GM04504 (cell line): Measurements from ENCODE around the gene LRRN2.
"Not testable (repeated sequence)": the region's sequence is repeated elsewhere in the genome, so short reads cannot be mapped to it uniquely, and the experiment has no call there.

Source experiments
- DNase-seq: peaks from one replicate; pipeline ENCODE4 v3.0.0-alpha.2; 2012; ENCODE audit warnings: low read depth

Gene LRRN2

DNA sequence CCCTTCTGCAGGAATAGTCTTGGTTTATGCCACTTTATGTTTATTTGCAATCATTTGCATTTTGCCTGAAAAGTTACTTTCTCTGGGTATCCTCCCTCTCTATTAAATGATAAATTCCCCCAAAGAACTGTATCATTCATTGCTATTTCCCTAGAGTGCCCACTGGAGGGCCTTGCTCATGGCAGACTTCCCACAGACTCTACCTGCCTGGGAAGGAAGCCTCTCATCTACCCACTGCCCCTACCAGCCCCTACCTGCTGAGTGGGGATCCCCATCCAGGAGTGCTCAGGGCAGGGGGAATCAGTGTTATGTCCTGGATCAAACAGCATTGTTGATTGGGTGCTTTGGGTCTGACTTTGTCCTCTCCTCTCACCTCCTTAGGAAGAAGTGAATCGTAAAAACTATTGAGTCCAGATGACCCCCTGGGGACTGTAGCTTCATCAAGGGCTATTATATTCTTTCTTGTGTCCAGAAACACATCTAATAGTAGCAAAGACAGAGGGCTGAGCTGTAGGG is 6.8 kb upstream of the LRRN2 start:
- DNase-seq, result no peak

DNA sequence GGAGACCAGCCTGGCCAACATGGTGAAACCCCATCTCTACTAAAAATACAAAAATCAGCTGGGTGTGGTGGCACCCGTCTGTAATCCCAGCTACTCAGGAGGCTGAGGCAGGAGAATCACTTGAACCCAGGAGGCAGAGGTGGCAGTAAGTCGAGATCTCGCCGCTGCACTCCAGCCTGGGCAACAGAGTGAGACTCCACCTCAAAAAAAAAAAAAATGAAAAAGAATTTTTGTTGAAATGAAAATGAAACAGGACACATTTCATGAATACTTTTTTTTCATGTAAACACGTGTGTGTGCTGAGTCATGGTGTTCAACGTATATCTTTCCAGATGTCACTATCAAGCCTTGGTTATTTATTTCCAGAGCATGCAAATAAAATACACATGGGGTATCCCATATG is 5.8 kb upstream of the LRRN2 start:
- not testable (repeated sequence) for DNase-seq

DNA sequence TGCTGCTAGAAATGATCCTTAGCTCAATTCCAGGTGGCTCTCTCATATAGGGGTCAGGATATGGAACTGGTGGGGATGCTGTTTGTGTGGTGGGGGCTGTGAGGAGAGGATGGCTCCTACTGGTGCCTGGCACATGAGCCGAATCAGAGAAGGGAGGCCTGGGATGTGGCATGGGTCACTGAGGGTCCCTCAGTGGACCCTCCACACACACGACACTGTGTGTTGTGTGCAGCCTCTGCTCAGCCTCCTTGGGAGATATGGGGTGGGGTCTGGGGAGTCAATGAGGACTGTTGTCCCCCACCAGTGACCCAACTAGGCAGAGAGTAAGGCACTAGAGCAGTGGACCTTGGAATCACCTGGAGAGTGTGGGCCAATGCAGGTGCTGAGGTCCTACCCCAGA is 3.2 kb upstream of the LRRN2 start:
- no peak for DNase-seq

DNA sequence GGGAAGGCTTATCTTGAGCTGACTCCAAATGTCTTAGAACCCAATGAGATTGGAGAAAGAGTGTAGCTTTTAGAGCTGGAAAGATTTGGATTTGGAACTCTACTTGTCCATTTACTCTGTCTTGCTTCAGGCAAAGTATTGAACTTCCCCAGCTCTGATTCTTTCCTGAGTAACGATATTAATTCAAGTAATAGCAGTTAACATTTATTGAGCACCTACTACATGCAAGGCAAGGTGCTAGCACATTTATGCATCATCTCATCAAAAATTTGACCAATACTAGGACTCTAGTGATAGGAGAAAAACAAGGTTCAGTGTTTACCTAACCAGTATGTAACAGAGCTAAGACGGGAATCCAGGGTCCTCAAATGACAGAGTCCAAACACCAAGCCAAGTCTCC is 2.5 kb upstream of the LRRN2 start:
- no peak for DNase-seq

DNA sequence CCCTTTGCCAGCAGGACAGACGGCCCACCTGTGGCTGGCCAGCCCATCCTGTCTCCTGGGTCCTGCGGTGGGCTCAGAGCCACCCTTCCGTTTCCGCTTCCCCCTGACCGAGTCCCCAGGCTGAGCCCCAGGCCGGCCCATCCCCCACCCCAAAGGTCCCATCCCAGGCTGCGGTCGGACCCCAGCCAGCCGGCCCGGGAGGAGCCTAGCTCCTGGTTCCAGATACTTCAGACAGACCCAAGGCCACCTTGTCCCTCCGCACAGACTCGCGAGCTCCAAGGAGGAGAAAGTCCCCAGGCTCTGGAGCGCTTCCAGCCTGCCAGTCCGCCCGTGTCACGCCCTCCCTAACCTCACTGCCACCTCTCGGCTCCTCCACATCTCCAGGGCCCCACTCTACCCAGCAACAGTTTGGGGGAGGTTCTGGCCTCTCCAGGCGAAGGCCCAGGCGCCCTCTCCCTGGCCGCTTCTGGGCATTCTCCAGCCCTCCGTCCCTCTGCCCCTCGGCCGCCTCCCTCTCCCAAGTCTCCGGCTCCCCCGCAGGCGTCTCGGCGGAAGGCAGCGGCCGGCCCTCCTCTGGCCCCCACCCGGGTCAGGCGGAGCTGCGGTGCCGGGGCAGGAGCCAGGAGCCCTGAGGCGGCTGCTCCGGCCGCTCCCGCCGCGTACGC is 835 bp downstream of the LRRN2 start:
- no peak for DNase-seq

DNA sequence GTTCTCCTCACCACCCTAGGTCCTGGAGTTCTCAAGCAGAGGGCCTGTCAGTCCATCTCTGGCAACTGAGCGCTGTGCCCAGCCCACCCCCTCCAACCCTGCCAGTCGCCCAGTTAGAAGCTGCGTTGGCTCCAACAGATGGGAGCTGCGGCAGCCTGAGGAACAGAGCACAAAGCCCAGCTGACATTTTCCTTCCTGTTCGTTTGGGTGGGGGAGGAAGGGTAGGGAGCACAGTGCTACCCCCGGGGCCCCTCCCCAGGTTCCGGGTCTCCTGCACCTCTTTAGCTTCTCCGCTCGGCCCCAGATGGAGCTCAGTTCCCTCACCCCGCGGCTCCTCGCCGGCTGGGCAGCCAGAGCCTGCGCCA is 1.4 kb downstream of the LRRN2 start:
- no peak for DNase-seq

DNA sequence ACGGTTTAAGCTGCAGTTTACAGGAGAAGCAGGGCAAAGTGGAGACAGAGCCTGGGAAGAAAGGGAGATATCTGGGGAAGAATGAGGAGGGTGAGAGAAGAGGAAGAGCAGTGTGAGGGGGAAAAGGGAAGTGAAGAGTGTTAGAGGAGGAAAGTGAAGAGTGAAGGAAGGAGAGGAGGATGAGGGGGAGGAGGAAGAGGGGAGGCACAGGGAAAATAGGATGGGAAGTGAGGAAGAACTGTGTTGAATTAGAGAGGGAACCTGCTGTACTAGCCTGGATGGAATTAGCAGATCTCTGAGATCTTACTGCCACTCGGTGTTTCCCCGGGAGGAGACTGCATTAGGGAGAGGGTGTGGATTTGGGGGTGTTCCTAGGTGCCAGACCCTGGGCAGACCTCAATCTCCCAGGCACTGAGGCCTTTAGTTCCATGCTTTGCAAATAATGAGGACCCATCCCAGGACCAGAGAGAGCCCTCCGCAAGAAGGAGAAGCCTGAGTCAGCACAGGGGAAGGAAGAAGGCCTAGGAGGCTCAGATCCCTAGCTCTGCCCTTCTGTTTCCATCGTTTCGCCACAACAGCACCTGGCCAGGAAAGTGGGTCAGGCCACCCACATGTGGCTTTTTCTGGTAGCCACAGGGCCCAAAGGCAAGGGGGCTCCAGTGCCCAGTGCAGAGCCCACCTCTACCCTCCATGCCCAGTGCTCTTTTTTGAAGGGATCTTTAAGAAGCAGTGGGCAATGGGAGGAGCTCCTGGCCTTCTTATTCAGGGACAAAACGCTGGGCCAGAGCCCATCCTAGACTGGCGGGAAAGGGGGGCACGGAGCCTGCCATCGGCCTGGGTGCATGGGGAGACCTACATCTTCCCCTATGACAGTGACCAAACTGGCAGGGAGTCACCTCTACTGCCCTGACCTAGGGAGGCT is 2.0 kb downstream of the LRRN2 start:
- no peak for DNase-seq

DNA sequence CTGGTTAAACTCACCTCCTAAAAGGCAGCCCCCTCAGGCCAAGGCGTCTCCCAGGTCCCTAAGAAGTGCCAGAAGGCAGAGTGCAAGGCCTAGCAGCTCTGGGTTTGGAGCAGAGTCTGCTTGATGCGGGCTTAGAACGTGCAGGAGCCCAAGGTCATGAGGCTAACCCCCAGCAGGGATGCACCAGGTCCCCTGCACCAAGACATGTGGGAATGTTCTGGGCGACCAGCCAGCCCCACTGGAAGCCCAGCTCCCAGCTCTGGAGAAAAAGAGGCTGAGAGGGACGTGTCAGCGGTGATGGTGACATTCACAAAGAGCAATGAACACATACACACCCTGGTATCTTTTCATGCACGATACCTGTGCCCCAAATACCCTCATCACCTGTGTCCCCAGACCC is 5.1 kb downstream of the LRRN2 start:
- no peak for DNase-seq

DNA sequence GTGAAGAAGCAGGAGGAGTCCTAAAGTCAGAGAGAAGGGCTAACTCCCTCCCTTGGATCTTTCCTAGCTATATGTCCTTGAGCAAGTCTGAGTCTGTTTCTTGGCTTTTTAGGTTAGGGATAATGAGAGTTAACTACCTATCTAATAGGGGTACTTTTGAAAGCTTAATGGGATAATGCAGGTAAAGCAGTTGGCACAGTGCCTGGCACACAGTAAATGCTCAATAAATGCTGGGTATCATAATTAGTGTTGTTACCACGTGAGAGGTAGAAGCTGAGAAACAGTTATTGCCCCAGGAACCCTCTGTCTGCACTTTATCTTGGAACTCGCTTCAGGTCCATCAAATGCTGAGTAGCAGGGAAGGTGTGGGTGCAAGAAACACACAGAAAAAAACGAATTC is 5.5 kb downstream of the LRRN2 start:
- DNase-seq, result no peak

DNA sequence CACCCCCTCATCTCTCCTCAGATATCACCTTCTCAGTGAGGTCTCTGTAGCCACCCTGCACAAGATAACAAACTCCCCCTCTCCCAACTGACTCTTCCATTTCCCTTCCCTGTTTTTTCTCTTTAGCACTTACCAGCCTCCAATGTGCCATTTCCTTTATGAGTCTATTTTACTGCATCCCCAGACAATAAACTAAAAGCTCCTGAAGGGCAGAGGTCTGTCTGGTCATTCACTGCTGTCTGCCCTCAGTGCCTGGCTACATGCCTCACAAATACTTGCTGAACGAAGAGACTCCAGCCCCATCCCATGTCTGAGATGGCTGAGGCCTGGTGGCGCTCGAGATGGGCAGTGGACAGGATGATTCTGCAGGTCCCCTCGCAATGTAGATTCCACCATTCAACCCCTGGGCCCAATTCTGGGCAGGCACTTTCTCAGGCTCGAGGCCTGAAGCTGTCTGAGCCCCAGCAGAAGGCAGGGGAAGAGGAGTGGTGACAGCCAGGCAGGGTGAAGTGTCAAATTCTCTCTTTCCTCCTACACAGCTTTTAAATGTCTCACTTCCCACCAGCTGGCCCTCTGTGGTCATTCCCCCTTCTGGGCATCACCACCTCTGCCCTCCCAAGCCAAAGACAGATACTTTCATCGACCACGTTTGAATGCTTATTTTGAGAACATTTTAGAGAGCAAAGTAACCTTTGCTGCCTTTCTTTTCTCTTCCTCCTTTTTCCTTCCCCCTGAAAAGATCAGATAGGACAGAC is 6.6 kb downstream of the LRRN2 start:
- no peak for DNase-seq

DNA sequence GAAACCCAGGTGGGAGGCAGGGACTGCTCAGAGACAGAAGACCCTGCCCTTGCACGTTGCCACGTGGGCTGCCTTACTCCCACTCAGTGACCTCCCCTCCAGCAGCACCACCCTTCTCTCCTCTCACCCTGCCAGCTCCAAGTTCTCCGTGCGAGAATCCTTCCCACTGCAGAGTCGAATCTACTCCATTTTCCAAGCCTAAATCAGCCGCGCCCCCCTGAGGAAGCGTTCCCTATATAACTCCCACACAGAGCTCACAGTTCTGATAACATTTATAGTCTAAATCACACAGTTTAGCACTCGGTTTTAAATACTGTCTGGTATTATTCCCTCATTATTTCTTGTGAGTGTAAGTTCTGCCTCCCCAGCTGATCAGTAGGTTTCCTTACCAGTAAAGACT is 7.7 kb downstream of the LRRN2 start:
- DNase-seq, result no peak

DNA sequence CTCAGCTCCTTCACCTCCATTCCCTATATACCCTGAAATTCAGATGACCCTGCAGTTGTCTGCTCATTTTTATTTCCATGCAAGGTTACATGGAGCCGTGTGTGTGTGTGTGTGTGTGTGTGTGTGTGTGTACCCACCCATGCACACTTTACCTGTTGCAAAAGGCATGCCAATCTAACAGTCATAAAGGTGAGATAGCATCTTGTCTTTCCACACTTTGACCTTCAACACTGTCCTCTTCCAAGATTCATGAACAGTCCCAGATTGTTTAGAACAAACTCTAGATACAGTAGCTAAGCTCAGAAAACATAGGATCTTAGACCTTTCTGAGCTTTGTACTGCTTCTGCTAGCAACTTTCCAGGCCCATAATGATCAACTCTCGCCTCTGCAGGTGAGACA is 9.5 kb downstream of the LRRN2 start:
- DNase-seq, result no peak

DNA sequence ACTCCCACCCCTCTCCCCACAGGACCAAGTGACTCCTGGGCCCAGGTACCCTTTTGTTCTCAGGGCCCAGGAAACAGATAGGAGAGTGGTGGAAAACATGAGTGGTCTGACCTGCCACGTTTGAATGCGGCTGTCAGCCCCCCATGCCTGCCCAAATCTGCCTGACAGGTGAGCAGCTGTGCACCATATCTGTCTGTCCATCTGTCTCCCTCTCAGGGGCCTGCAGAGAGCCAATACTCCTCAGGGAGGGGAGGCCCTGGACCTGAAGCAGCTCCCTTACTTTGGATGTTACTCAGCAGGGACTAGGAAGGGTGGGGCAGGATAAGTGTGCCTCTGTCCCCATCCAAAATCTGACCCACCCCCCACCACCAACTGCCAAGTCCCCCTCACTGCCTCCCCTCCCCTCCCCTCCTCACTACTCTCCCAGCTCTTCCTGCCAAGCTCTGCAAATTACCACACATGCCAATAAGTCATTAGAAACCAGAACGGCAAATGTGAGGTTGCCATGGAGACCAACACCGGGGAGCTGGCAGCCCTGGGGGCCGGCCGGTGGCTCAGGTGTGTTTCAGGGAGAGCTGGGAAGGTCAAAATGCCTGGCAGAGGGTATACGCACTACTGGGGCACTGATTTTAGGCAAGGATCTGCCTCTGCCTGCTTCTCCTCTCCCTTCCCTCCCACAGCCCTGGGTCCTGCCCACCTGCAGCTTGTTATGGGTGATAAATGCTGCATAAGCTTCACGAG is 11.5 kb downstream of the LRRN2 start:
- no peak for DNase-seq

DNA sequence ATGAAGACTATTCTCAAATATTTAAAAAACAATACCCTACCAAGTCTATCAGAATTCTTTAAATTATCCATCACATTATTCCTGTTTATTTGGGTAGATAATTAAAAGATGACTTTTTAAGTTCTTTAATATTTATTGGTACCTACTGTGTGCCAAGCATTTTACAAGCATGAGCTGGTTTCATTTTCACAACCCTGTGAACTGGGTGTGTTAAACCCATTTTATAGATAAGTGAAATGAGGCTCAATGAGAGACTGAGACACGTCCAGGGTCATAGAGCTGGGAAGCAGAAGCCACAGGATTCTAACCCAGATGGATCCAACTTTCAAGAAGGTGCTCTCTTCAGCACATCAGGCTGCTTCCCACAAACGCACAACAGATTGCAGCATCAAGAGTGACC is 12.3 kb downstream of the LRRN2 start:
- DNase-seq, result no peak

DNA sequence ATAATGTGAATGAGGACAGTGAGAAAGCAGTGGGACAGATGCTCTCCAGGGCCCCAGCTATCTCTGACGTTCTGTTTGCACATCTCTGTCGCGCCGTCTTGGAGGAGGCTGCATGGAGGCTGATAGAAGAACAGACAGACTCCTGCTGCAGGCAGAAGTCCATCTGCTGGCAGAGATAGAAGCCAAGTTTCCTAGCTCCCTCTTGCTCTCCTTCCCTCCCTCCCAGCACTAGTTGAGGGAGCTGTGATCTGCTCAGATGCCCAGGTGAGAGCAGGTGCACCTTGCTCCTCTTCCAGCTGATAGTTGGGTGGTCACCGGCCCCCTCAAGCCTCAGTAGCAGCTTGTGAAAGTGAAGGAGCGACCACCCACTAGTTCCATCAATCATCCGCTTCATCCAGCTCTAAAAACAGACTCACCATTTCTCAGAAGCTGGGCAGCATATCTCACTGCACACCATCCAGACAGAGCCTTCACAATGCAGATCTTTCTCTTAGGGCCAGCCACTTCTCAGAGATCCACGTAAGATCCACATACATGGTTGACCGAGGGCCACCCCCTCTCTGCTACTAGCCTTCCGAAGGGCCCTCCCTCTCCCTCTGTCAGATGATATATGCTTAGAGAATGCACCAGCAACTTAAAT is 12.9 kb downstream of the LRRN2 start:
- DNase-seq, result no peak

DNA sequence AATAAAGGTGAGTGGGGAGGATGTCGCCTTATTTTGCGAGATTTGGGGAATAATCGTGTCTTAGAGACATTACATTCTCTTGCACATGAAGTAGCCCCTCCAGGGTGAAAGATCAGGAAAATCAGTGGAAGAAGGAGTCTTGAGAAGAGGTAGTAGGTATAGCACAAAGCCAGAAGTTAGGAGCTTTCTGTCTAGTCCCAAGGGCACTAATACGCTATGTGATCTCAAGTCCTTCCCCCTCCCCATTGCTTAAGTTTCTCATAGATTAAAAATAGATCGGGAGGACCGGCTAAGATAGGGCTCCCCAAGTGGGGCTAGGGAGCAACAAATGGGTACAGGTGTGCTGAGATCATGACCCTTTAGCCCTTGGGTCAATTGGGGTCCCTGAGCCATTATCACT is 13.5 kb downstream of the LRRN2 start:
- no peak for DNase-seq

DNA sequence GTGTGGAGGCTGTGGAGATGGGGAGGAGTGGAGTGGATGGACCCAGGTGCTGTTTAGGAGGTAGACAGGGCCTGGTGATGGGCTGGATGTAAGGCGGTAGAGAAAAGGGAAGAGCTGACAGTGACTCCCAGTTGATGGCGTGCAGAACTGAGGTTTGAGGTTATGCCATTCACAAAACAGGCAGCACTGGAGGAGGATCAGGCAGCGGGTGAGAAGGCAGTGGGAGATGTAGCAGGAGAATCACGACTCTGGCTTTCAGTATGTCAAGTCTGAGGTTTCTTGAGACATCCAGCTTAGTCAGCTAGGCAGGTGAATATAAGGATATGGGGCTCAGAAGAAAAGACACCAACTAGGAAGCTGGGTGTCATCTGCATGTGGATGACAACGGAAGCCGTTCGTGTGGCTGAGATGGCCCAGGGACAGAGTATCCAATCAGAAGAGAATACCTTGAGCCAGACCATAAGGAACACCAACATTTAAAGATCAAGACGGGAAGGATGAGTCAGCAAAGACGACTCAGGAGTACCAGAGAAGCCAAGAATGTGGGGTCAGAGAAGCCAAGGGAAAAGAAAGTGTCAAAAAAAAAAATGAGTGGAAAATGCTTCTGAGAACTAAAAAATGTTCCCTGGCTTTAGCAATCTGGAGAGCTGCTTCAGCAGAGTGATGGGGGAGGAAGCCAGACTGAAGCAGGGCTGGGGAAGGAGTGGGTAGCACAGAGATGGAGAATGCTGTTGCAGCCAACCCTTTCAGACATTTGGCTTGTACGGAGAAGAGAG is 15.2 kb downstream of the LRRN2 start:
- DNase-seq, result peak; percentile 28

DNA sequence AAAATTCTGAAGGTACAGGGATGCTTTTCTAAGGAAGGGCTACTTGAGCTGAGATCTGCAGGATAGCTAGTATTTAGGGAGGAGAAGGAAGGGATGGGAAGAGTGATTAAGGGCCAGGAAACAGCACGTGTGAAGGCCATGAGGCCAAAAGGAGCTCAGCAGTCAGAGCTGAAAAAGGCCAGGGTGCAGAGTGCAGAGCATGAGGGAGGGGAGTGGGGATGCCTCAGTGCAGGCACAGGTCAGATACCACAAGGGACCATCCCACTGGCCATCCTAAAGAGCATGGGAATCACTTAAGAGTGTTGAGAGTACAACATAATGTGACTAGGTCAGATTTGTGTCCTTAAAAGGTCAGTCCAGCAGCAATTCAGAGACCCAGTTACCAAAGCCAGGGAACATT is 16.0 kb downstream of the LRRN2 start:
- DNase-seq, result no peak

DNA sequence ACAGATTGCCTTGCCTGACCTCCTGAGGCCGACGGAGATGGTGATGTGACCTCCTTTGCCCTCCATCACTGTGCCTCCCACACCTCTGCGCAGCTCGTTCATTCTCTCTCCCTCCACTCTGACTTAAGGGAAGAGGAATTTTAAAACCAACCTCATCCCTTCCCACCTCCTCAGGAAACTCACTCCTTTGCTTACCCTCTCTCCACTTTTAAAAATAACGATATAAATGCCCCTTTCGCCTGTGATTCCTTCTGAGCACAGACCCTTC is 21.2 kb downstream of the LRRN2 start:
- DNase-seq, result no peak

DNA sequence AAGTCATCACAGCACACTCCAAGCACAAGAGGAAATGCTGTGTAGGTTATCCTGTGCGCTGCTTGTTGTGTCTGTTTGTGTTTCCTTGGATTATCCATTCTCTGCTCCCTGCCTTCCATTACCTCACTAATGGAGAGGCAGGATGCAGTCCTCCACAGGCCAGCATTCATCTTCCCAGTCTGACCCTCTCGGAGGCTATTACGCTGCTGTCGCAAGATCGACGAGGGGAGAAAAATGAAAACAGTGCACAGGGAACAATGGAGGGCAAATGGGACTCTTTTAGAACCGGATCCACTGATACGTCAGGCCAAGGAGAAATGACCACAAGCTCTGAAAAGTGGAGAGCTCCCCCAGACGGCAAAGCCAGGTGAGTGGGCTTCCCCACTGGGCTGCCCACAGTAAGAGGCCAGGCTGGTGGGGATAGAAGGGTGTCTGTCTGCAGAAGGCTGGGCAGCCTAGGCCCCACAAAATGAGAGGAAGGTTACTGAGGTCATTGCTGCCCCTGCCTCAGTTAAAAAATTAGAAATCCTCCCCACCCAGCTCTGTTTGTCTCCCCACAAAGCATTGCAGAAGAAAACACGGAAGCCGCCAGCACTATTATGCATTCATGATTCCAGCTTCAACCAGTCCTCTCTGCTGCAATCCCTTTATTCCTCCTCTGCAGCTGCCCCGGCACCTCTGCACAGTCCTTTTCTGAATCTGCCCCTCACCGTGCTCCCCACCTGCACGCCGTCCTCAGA is 21.7 kb downstream of the LRRN2 start:
- no peak for DNase-seq
